Immature natural killer cell (primary cell): ENCODE results near the gene ATP8B1. TPM values are rescaled to one million over a fixed set of nuclear protein-coding genes. Genes with fewer than 3 reads are reported as not detected.

Experiments
- DNase-seq, 3 donors: peaks; one replicate each; pipeline ENCODE4 v3.0.0; 2022; ENCODE audit warnings: mixed read lengths in 1 of 3
- H3K27ac Mint-ChIP-seq, 6 donors: one replicate each; pipeline ENCODE4 v1.8.0; 2020; ENCODE audit warnings: mixed read lengths in 6 of 6, mild to moderate bottlenecking in 5 of 6, inconsistent platforms in 4 of 6, moderate library complexity in 3 of 6
- H3K27me3 Mint-ChIP-seq, 3 donors: one replicate each; pipeline ENCODE4 v1.8.0; 2020 to 2021; ENCODE audit warnings: low read depth in 3 of 3, mild to moderate bottlenecking in 3 of 3, mixed read lengths in 3 of 3, moderate library complexity in 3 of 3, inconsistent platforms in 1 of 3
- H3K36me3 Mint-ChIP-seq, 3 donors: one replicate each; pipeline ENCODE4 v1.8.0; 2020; ENCODE audit warnings: mixed read lengths in 3 of 3, inconsistent platforms in 2 of 3, mild to moderate bottlenecking in 2 of 3
- H3K4me1 Mint-ChIP-seq, 2 donors: one replicate each; pipeline ENCODE4 v1.8.0; 2020; ENCODE audit warnings: inconsistent platforms in 2 of 2, mild to moderate bottlenecking in 2 of 2, mixed read lengths in 2 of 2, moderate library complexity in 1 of 2
- H3K4me3 Mint-ChIP-seq, 5 donors: one replicate each; pipeline ENCODE4 v1.8.0; 2020; ENCODE audit warnings: mild to moderate bottlenecking in 5 of 5, mixed read lengths in 5 of 5, inconsistent platforms in 3 of 5, moderate library complexity in 3 of 5
- H3K9me3 Mint-ChIP-seq, 6 donors: one replicate each; pipeline ENCODE4 v1.8.0; 2020; ENCODE audit warnings: mild to moderate bottlenecking in 6 of 6, mixed read lengths in 6 of 6, inconsistent platforms in 4 of 6, moderate library complexity in 3 of 6
- polyA plus RNA-seq, 3 donors: library from polyadenylated mRNA; unstranded; fragments of 300-500 nt; fragmentation: Illumina TruSeq; gene quantifications; one replicate each; pipeline ENCODE4 v1.2.3, GENCODE V29; 2021

The ATP8B1 gene
- polyA plus RNA-seq, 3 donors from 2014 or later: 0.55 TPM; not detected in 2

DNA sequence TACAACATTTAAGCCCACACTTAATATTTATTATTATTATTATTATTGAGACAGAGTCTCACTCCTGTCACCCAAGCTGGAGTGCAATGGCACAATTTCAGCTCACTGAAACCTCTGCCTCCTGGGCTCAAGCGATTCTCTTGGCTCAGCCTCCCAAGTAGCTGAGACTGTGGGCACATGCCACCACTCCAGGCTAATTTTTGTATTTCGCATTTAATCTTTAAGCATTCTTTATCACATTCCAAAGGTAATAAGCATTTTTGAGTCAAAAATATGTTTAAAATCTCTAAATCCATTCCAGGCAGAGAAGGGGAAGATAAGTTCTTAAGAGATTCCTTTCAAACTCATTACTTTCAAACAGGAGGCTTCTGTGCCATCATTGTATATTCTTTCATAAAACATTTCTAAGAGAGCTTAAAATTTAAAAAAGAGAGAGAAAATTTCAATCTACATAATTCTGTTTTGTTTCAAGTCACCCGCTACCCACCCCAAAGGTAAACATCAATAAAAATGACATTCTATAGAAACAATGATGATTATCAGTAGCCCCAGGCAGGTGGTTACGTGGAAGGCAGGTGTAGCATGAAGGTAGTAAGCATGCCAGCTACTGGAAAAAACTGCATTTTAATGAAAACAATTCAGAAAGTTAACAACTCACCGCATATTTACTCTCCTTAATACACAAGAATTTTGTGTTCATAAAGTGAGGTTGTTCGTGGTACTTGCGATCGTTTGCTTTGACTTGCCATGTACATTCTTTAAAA, 97.1 kb downstream of the ATP8B1 start:
- Mint-ChIP-seq H3K36me3 (peaks cover 0 to 4% (median 0%) of the 10 kb centered on the region in 3 donors), H3K9me3 (peaks cover 0 to 3% (median 0%) of the 10 kb centered on the region in 6 donors), H3K27me3 (peaks cover 0 to 2% (median 0%) of the 10 kb centered on the region in 3 donors), H3K27ac (no peak overlapping the region), H3K4me3 (no peak overlapping the region), H3K4me1 (peaks cover 4 to 31% of the 10 kb centered on the region in 2 donors)
- no peak for DNase-seq

DNA sequence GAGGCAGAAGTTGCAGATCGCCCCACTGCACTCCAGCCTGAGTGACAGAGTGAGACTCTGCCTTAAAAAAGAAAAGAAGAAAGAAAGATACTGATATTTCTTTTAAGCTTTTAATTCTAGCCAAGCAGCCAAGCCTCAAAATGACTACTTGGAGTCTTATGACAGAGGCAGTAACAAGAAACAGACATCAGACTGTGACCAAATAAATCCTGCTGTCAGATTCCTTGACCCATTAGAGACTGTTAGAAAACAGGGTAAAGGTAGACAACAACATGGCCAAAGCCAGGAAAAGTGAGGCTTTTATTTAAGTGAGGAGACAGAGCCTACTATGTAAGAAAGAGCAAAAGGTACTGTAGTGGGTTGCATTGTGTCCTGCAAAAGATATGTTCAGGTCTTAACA, 98.1 kb downstream of the ATP8B1 start:
- DNase-seq: no peak
- Mint-ChIP-seq H3K4me1 (peaks cover 4 to 25% of the 10 kb centered on the region in 2 donors), H3K27me3 (peaks cover 0 to 2% (median 0%) of the 10 kb centered on the region in 3 donors), H3K9me3 (no peaks in the 10 kb centered on the region), H3K36me3 (peaks cover 0 to 4% (median 0%) of the 10 kb centered on the region in 3 donors), H3K27ac (no peak overlapping the region), H3K4me3 (no peak overlapping the region)

GRCh38 chr18:57698571-57699276, 104.4 kb downstream of the ATP8B1 start:
- H3K36me3 Mint-ChIP-seq: no peaks in the 10 kb centered on the region
- no peak for DNase-seq
- peaks cover 0 to 2% (median 2%) of the 10 kb centered on the region in 3 donors for H3K27me3 Mint-ChIP-seq
- no peak overlapping the region for H3K27ac Mint-ChIP-seq
- H3K9me3 Mint-ChIP-seq: no peaks in the 10 kb centered on the region
- H3K4me3 Mint-ChIP-seq: no peak overlapping the region
- H3K4me1 Mint-ChIP-seq: peaks cover 5 to 13% of the 10 kb centered on the region in 2 donors

- Mint-ChIP-seq H3K9me3 (no peaks in the 10 kb centered on the region), H3K4me3 (no peak overlapping the region), H3K27me3 (peaks cover 0 to 2% (median 0%) of the 10 kb centered on the region in 3 donors), H3K27ac (no peak overlapping the region), H3K36me3 (no peaks in the 10 kb centered on the region), H3K4me1 (peaks cover 9 to 15% of the 10 kb centered on the region in 2 donors)
- no peak for DNase-seq
These were observed 105.7 kb downstream of the ATP8B1 start for GRCh38 chr18:57697426-57697825.

GRCh38 chr18:57696271-57696670, 106.8 kb downstream of the ATP8B1 start:
- no peaks in the 10 kb centered on the region for H3K36me3 Mint-ChIP-seq
- no peak for DNase-seq
- H3K4me1 Mint-ChIP-seq: peaks cover 7 to 25% of the 10 kb centered on the region in 2 donors
- H3K9me3 Mint-ChIP-seq: no peaks in the 10 kb centered on the region
- peaks cover 0 to 2% (median 0%) of the 10 kb centered on the region in 3 donors for H3K27me3 Mint-ChIP-seq
- no peak overlapping the region for H3K27ac Mint-ChIP-seq
- H3K4me3 Mint-ChIP-seq: no peak overlapping the region

DNA sequence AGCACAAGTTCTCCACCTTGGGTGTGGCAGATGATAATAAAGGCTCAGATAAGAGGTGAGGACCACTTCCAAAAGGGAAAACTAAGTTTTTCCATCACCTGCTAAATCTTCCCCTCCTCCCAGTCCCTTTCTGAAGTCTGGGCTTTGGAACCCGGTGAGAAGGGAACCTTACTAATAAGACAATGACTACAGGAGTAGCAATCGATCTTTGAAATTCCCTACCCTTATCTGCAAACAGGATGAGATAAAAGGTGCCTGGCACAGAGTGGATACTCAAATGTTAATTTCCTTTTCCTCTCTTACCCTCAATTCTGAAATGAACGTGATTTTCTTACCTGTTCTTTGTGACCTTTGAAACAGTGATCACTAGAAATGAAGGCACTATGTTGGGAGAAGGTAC, 111.8 kb downstream of the ATP8B1 start:
- Mint-ChIP-seq H3K27ac (no peak overlapping the region), H3K27me3 (peaks cover 0 to 2% (median 0%) of the 10 kb centered on the region in 3 donors), H3K4me3 (no peak overlapping the region), H3K9me3 (no peaks in the 10 kb centered on the region), H3K36me3 (peaks cover 7 to 8% (median 7%) of the 10 kb centered on the region in 3 donors), H3K4me1 (peaks cover 13 to 41% of the 10 kb centered on the region in 2 donors)
- DNase-seq: no peak

- H3K4me1 Mint-ChIP-seq: peaks cover 11 to 43% of the 10 kb centered on the region in 2 donors
- no peak overlapping the region for H3K4me3 Mint-ChIP-seq
- no peak for DNase-seq
- H3K27me3 Mint-ChIP-seq: no peaks in the 10 kb centered on the region
- H3K9me3 Mint-ChIP-seq: no peaks in the 10 kb centered on the region
- H3K27ac Mint-ChIP-seq: no peak overlapping the region
- H3K36me3 Mint-ChIP-seq: peaks cover 7 to 8% (median 7%) of the 10 kb centered on the region in 3 donors
These were observed 115.1 kb downstream of the ATP8B1 start for GRCh38 chr18:57687970-57688369.

- Mint-ChIP-seq H3K36me3 (peaks cover 4 to 9% (median 8%) of the 10 kb centered on the region in 3 donors), H3K4me3 (no peak overlapping the region), H3K9me3 (no peaks in the 10 kb centered on the region), H3K4me1 (peaks cover 14 to 28% of the 10 kb centered on the region in 2 donors), H3K27me3 (peaks cover 0 to 1% (median 0%) of the 10 kb centered on the region in 3 donors), H3K27ac (no peak overlapping the region)
- DNase-seq: no peak
These were observed 119.6 kb downstream of the ATP8B1 start for GRCh38 chr18:57683470-57683869.

DNA sequence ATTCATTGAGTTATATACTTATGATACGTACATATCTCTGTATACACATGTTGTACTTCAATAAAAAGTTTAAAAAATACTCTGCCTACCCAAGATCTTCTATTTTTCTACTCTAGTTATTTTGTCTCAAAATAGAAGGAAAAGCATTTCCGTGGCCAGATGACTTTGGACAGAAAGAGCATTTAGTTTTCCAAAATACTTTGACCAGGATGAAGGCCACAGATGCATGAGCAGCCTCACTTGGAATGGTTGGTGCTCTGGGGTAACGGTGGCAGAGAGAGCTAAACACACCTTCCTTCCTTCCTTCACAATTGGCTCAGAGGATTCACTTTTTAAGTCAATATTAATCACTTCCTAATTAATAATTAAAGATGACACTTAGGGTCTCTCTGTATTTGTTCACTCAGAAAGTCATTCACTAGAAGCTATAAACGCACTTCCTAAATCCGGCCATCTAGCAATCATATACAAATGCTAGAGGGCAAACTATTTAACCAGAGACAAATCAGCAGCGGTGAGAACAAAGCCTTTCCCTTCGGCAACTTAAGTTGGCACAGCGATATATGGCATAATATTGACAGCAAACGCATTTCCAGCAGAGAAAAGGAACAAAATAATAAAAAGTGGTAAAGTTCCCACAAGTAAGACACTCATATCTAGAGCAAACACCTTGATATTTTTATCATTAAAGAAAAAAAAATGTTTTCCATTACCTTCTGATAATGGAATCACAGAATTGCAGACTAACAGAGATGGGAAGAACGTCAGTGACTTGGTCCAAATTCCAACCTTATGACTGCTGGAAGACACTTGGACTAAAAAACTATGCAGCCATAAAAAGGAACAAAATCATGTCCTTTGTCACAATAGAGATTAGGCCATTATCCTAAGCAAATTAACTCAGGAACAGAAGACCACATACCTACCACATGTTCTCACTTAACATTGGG, 125.6 kb downstream of the ATP8B1 start:
- Mint-ChIP-seq H3K27me3 (peaks cover 0 to under 1% (median 0%) of the 10 kb centered on the region in 3 donors), H3K4me3 (no peak overlapping the region), H3K36me3 (peaks cover 6 to 10% (median 7%) of the 10 kb centered on the region in 3 donors), H3K4me1 (peaks cover 25 to 41% of the 10 kb centered on the region in 2 donors), H3K27ac (peak overlapping the region in 1 of 6 donors; percentile 13), H3K9me3 (peaks cover 0 to 8% (median 6%) of the 10 kb centered on the region in 6 donors)
- DNase-seq: no peak

DNA sequence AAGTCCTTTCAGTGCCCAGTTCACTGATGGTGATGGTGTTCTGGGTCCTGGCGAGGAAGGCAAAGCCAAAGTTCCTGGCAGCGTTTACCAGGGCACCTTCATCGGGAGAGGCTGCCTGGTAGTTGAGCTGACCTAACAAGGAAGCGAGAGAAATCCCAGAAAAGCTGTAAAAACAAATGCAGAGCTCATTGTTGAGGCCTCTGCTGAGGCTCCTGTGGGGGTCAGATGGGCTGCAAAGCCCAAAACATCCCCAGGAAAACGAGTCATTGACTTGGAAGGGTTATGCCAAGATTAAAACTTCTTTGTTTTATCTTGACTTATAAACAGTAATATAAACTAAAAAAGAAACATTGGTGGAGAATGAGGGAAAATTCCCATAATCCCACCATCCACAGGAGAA, 128.2 kb downstream of the ATP8B1 start:
- Mint-ChIP-seq H3K4me1 (peaks cover 29 to 47% of the 10 kb centered on the region in 2 donors), H3K4me3 (no peak overlapping the region), H3K27me3 (no peaks in the 10 kb centered on the region), H3K36me3 (peaks cover 3 to 10% (median 10%) of the 10 kb centered on the region in 3 donors), H3K27ac (no peak overlapping the region), H3K9me3 (peaks cover 2 to 8% (median 6%) of the 10 kb centered on the region in 6 donors)
- DNase-seq: no peak

- H3K4me3 Mint-ChIP-seq: no peak overlapping the region
- no peaks in the 10 kb centered on the region for H3K27me3 Mint-ChIP-seq
- H3K9me3 Mint-ChIP-seq: peaks cover 2 to 6% (median 5%) of the 10 kb centered on the region in 6 donors
- no peak overlapping the region for H3K27ac Mint-ChIP-seq
- DNase-seq: no peak
- H3K36me3 Mint-ChIP-seq: peaks cover 0 to 4% (median 3%) of the 10 kb centered on the region in 3 donors
- peaks cover 22 to 45% of the 10 kb centered on the region in 2 donors for H3K4me1 Mint-ChIP-seq
These were observed 133.1 kb downstream of the ATP8B1 start for GRCh38 chr18:57670046-57670445.

- Mint-ChIP-seq H3K27me3 (no peaks in the 10 kb centered on the region), H3K4me1 (peaks cover 24 to 56% of the 10 kb centered on the region in 2 donors), H3K27ac (no peak overlapping the region), H3K4me3 (no peak overlapping the region), H3K36me3 (peaks cover 0 to 4% (median 1%) of the 10 kb centered on the region in 3 donors), H3K9me3 (peaks cover 2% of the 10 kb centered on the region in 6 donors)
- DNase-seq: no peak
These were observed 135.1 kb downstream of the ATP8B1 start for GRCh38 chr18:57668021-57668420.

DNA sequence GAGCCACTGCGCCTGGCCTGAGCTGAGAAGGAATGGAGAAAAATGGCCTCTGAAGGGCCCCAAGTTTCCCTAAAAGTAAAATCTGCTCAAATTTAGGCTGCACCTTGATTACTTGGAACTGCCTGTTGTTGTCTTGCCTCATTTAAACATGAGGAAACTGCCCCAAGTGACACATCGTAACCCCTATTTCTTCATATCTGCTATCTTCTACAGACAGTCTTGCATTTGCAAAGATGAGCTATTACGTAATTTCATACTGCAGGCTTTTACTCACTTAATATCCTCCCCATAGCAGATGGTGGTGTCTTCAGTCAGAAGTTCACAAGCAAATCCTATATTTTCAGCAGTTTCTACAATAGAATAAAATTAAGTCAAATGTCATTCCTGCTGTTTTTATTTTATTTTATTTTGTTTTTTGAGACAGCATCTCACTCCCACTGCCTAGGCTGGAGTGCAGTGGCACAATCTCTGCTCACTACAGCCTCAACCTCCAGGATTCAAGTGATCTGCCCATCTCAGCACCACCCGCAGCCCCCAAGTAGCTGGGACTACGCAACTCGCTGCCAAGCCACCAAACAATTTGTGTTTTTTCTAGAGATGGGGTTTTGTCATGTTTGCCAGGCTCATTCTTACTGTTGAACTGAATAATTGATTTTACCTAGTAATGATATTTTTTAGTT, 136.2 kb downstream of the ATP8B1 start:
- H3K4me1 Mint-ChIP-seq: peaks cover 24 to 62% of the 10 kb centered on the region in 2 donors
- no peaks in the 10 kb centered on the region for H3K9me3 Mint-ChIP-seq
- H3K4me3 Mint-ChIP-seq: no peak overlapping the region
- H3K27me3 Mint-ChIP-seq: no peaks in the 10 kb centered on the region
- peak overlapping the region in 1 of 6 donors; percentile 8 for H3K27ac Mint-ChIP-seq
- no peak for DNase-seq
- peaks cover 0 to under 1% (median 0%) of the 10 kb centered on the region in 3 donors for H3K36me3 Mint-ChIP-seq
